GM18870 (cell line): Measurements from ENCODE around the gene SLC6A19.

ENCODE experiments used
- ATAC-seq: cut with Tn5 transposase; IDR thresholded peaks from one replicate; pipeline ENCODE4 v1.9.1; 2021; ENCODE audit warnings: moderate library complexity; ENCODE audit not compliant: unreplicated experiment

The SLC6A19 gene

GRCh38 chr5:1208221-1208742, 6.9 kb downstream of the SLC6A19 start:
- ATAC-seq = no peak

GRCh38 chr5:1208743-1209488, 7.5 kb downstream of the SLC6A19 start:
- ATAC-seq = no peak

GRCh38 chr5:1209489-1209852, 8.1 kb downstream of the SLC6A19 start:
- ATAC-seq = no peak

GRCh38 chr5:1209896-1210776, 8.7 kb downstream of the SLC6A19 start:
- no peak for ATAC-seq

GRCh38 chr5:1210832-1211251, 9.4 kb downstream of the SLC6A19 start:
- ATAC-seq = no peak

GRCh38 chr5:1211701-1212100, 10.3 kb downstream of the SLC6A19 start:
- ATAC-seq = no peak

GRCh38 chr5:1212271-1212670, 10.9 kb downstream of the SLC6A19 start:
- no peak for ATAC-seq

- ATAC-seq = no peak
Measured at GRCh38 chr5:1212881-1213280, 11.5 kb downstream of the SLC6A19 start.

GRCh38 chr5:1213508-1214162, 12.2 kb downstream of the SLC6A19 start:
- no peak for ATAC-seq

GRCh38 chr5:1214163-1214935, 13.0 kb downstream of the SLC6A19 start:
- ATAC-seq = no peak

GRCh38 chr5:1214936-1215220, 13.5 kb downstream of the SLC6A19 start:
- no peak for ATAC-seq

- no peak for ATAC-seq
Measured at GRCh38 chr5:1215320-1216096, 14.1 kb downstream of the SLC6A19 start.

- ATAC-seq = no peak
Measured at GRCh38 chr5:1216211-1216917, 15.0 kb downstream of the SLC6A19 start.

- no peak for ATAC-seq
Measured at GRCh38 chr5:1216918-1217295, 15.5 kb downstream of the SLC6A19 start.

- ATAC-seq = no peak
Measured at GRCh38 chr5:1217596-1218206, 16.3 kb downstream of the SLC6A19 start.

- no peak for ATAC-seq
Measured at GRCh38 chr5:1218351-1219080, 17.1 kb downstream of the SLC6A19 start.

GRCh38 chr5:1219098-1219767, 17.8 kb downstream of the SLC6A19 start:
- ATAC-seq = no peak

GRCh38 chr5:1219768-1220100, 18.3 kb downstream of the SLC6A19 start:
- ATAC-seq = no peak
